HEK293 (cell line): ENCODE data around the gene KYAT1.

ENCODE experiments used
- CTCF ChIA-PET: fragments of 350-600 bp; formaldehyde crosslinking; extraction: SDS; loops from one replicate; lab custom pipeline; 2021; ENCODE audit warnings: antibody characterized with exemption; lab: Yijun Ruan, JAX
- POLR2A ChIA-PET: fragments of 300-600 bp; formaldehyde crosslinking; extraction: SDS; loops from one replicate; lab custom pipeline; 2020; ENCODE audit warnings: antibody characterized with exemption, inconsistent platforms; lab: Yijun Ruan, JAX
- H3K27ac ChIP-seq: fragments of 200-500 bp; sonication (Bioruptor generic); 2 replicates; pipeline ENCODE4 v1.5.1; 2014; ENCODE audit warnings: low read depth, low read length, control low read depth, inconsistent platforms; ENCODE audit errors: extremely low read depth
- H3K36me3 ChIP-seq, 2 experiments: fragments of 200-500 bp in 1 of 2; sonication (Bioruptor generic) in 1 of 2; 1 replicate in 1 of 2; 2 replicates in 1 of 2; pipeline ENCODE4 v1.5.1; 2014 to 2017; ENCODE audit warnings: inconsistent platforms in 2 of 2, low read length in 2 of 2; ENCODE audit not compliant: control insufficient read depth in 2 of 2, insufficient read depth in 1 of 2
- H3K4me1 ChIP-seq: fragments of 200-500 bp; sonication (Bioruptor generic); 2 replicates; pipeline ENCODE4 v1.5.1; 2014; ENCODE audit warnings: mild to moderate bottlenecking, low read length, inconsistent platforms; ENCODE audit not compliant: control insufficient read depth, insufficient read depth
- H3K4me3 ChIP-seq: 2 replicates; pipeline ENCODE4 v1.5.1; 2011; ENCODE audit warnings: low read depth, mild to moderate bottlenecking, control low read depth, low read length, moderate library complexity
- H3K9me3 ChIP-seq: fragments of 200-500 bp; sonication (Bioruptor generic); 2 replicates; pipeline ENCODE4 v1.5.1; 2014; ENCODE audit warnings: low read depth, low read length, inconsistent platforms; ENCODE audit not compliant: control insufficient read depth, insufficient read depth
- YY2 ChIP-seq: fragments of 450-650 bp; formaldehyde crosslinking; IDR thresholded peaks from 2 replicates; pipeline ENCODE4 v1.5.1; 2016; ENCODE audit warnings: missing biosample characterization, missing genetic modification characterization
- ZBTB17 ChIP-seq: fragments of 450-650 bp; formaldehyde crosslinking; IDR thresholded peaks from 2 replicates; pipeline ENCODE4 v1.5.1; 2016; ENCODE audit warnings: missing biosample characterization, missing genetic modification characterization
- ZNF184 ChIP-seq: fragments of 450-650 bp; IDR thresholded peaks from 2 replicates; pipeline ENCODE4 v1.5.1; 2018; ENCODE audit warnings: missing biosample characterization, mild to moderate bottlenecking, missing genetic modification characterization
- ZNF2 ChIP-seq: fragments of 450-650 bp; formaldehyde crosslinking; IDR thresholded peaks from 2 replicates; pipeline ENCODE4 v1.5.1; 2016; ENCODE audit warnings: missing biosample characterization, missing genetic modification characterization
- ZNF366 ChIP-seq: fragments of 450-650 bp; formaldehyde crosslinking; conservative IDR thresholded peaks from 2 replicates; pipeline ENCODE4 v1.5.1; 2016; ENCODE audit warnings: missing biosample characterization, missing genetic modification characterization
- ZNF398 ChIP-seq: fragments of 450-650 bp; formaldehyde crosslinking; IDR thresholded peaks from 2 replicates; pipeline ENCODE4 v1.5.1; 2017; ENCODE audit warnings: missing biosample characterization, missing genetic modification characterization
- ZNF473 ChIP-seq: fragments of 450-650 bp; formaldehyde crosslinking; IDR thresholded peaks from 2 replicates; pipeline ENCODE4 v1.5.1; 2017; ENCODE audit warnings: missing biosample characterization, missing genetic modification characterization
- ZNF510 ChIP-seq: fragments of 450-650 bp; formaldehyde crosslinking; IDR thresholded peaks from 2 replicates; pipeline ENCODE4 v1.5.1; 2018; ENCODE audit warnings: mild to moderate bottlenecking, missing genetic modification characterization, missing biosample characterization; ENCODE audit not compliant: insufficient replicate concordance
- ZNF621 ChIP-seq: fragments of 450-650 bp; formaldehyde crosslinking; IDR thresholded peaks from 2 replicates; pipeline ENCODE4 v1.5.1; 2017; ENCODE audit warnings: missing biosample characterization, missing genetic modification characterization
- ZNF658 ChIP-seq: fragments of 450-650 bp; formaldehyde crosslinking; IDR thresholded peaks from 2 replicates; pipeline ENCODE4; 2016; ENCODE audit warnings: missing biosample characterization, missing genetic modification characterization
- ZNF785 ChIP-seq: fragments of 450-650 bp; formaldehyde crosslinking; IDR thresholded peaks from 2 replicates; pipeline ENCODE4 v1.5.1; 2016; ENCODE audit warnings: missing biosample characterization, missing genetic modification characterization
- ZSCAN30 ChIP-seq: fragments of 450-650 bp; IDR thresholded peaks from 2 replicates; pipeline ENCODE4 v1.5.1; 2018; ENCODE audit warnings: missing biosample characterization, mild to moderate bottlenecking, missing genetic modification characterization, moderate library complexity
- TF ChIP-seq, protein P1 (sequence below): fragments of 450-650 bp; formaldehyde crosslinking; conservative IDR thresholded peaks from 2 replicates; pipeline ENCODE4 v1.5.1; 2016; ENCODE audit warnings: low read depth, missing biosample characterization, missing genetic modification characterization
- TF ChIP-seq, protein P2 (sequence below): fragments of 450-650 bp; formaldehyde crosslinking; conservative IDR thresholded peaks from 2 replicates; pipeline ENCODE4 v1.5.1; 2016; ENCODE audit warnings: low read depth, missing biosample characterization, missing genetic modification characterization
- TF ChIP-seq, protein P3 (sequence below): fragments of 450-650 bp; formaldehyde crosslinking; IDR thresholded peaks from 2 replicates; pipeline ENCODE4 v1.5.1; 2016; ENCODE audit warnings: missing biosample characterization, missing genetic modification characterization

KYAT1 gene

DNA sequence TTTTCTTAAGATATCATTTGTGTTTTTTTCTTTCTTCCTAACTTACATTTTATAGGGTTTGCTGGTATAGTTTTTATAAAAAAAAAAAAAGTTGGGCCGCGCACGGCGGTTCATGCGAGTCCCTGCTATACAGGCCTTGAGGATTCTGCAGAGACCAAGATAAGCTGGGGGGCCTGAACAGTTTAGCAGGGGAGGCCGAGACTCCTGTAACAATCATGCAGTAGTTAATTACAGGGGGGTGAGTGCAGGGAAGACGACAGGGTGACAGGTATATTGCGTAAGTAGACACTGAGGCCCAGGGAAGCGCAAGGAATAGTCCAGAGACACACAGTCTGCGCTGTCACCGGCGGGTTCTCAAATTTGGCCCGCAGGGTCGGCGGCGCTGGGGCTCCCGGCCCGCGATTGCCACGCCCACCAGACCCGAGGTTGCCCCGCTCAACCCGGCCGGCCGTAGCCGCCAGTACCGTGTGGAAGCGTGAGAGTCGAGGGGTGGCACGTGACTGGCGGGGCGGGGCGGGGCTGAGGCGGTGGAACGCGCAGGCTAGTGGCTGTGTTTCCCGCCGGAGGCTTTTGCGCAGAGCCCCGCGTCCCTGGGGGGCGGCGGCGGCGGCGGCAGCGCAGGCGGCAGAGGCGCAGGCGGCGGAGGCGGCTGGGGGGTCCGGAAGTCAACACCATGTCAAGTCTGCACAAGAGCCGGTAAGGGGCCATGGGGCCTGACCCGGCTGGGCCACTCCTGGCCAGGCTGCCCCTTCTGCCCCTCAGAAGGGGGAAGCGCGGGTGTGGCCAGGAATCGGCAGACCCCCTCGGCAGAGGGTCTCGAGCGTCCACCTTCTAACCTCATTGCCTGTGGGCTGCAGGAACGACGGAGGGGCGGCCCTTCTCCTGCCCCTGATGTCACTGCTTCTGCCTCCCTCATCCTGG is 94.8 kb downstream of the KYAT1 start, which contains the start of gene TBC1D13 (continued):
- 0 out of 2 replicates have a peak, but pooled peaks have one; percentile 62 for TF ChIP-seq ZNF2
- TF ChIP-seq, protein P1, sequence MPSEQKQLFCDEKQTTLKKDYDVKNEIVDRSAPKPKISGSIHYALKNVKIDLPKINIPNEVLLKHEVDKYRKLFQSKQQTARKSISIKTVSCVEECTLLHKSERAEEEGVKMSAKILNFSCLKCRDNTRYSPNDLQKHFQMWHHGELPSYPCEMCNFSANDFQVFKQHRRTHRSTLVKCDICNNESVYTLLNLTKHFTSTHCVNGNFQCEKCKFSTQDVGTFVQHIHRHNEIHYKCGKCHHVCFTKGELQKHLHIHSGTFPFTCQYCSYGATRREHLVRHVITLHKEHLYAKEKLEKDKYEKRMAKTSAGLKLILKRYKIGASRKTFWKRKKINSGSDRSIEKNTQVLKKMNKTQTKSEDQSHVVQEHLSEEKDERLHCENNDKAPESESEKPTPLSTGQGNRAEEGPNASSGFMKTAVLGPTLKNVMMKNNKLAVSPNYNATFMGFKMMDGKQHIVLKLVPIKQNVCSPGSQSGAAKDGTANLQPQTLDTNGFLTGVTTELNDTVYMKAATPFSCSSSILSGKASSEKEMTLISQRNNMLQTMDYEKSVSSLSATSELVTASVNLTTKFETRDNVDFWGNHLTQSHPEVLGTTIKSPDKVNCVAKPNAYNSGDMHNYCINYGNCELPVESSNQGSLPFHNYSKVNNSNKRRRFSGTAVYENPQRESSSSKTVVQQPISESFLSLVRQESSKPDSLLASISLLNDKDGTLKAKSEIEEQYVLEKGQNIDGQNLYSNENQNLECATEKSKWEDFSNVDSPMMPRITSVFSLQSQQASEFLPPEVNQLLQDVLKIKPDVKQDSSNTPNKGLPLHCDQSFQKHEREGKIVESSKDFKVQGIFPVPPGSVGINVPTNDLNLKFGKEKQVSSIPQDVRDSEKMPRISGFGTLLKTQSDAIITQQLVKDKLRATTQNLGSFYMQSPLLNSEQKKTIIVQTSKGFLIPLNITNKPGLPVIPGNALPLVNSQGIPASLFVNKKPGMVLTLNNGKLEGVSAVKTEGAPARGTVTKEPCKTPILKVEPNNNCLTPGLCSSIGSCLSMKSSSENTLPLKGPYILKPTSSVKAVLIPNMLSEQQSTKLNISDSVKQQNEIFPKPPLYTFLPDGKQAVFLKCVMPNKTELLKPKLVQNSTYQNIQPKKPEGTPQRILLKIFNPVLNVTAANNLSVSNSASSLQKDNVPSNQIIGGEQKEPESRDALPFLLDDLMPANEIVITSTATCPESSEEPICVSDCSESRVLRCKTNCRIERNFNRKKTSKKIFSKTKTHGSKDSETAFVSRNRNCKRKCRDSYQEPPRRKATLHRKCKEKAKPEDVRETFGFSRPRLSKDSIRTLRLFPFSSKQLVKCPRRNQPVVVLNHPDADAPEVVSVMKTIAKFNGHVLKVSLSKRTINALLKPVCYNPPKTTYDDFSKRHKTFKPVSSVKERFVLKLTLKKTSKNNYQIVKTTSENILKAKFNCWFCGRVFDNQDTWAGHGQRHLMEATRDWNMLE (tag by site-specific recombination), result peak; percentile 35; the same call in 1 of the 2 replicates
- 0 out of 2 replicates have a peak, but pooled peaks have one; percentile 44 for TF ChIP-seq YY2 (tag by site-specific recombination)
- TF ChIP-seq, protein P2, sequence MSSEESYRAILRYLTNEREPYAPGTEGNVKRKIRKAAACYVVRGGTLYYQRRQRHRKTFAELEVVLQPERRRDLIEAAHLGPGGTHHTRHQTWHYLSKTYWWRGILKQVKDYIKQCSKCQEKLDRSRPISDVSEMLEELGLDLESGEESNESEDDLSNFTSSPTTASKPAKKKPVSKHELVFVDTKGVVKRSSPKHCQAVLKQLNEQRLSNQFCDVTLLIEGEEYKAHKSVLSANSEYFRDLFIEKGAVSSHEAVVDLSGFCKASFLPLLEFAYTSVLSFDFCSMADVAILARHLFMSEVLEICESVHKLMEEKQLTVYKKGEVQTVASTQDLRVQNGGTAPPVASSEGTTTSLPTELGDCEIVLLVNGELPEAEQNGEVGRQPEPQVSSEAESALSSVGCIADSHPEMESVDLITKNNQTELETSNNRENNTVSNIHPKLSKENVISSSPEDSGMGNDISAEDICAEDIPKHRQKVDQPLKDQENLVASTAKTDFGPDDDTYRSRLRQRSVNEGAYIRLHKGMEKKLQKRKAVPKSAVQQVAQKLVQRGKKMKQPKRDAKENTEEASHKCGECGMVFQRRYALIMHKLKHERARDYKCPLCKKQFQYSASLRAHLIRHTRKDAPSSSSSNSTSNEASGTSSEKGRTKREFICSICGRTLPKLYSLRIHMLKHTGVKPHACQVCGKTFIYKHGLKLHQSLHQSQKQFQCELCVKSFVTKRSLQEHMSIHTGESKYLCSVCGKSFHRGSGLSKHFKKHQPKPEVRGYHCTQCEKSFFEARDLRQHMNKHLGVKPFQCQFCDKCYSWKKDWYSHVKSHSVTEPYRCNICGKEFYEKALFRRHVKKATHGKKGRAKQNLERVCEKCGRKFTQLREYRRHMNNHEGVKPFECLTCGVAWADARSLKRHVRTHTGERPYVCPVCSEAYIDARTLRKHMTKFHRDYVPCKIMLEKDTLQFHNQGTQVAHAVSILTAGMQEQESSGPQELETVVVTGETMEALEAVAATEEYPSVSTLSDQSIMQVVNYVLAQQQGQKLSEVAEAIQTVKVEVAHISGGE, result peak; percentile 99
- TF ChIP-seq ZBTB17 (tag by site-specific recombination), result peak; percentile 82
- TF ChIP-seq ZSCAN30 (tag by site-specific recombination), result peak; percentile 94
- no peak for TF ChIP-seq ZNF473 (tag by site-specific recombination)
- 0 out of 2 replicates have a peak, but pooled peaks have one; percentile 45 for TF ChIP-seq ZNF785 (tag by site-specific recombination)
- no peak for TF ChIP-seq ZNF658
- no peak for TF ChIP-seq ZNF621
- no peak for TF ChIP-seq ZNF366
- TF ChIP-seq, all 188 proteins: peak for 76

- Histone ChIP-seq H3K9me3 (no peaks in the 10 kb centered on the region), H3K36me3 (peaks cover 4 to 15% of the 10 kb centered on the region in 2 experiments; a peak in 2 of 3 replicates)
- CTCF ChIA-PET, result interaction anchor here (0.7 to 1.4 kb wide), 2 partner anchors 13 to 229 kb away, joined by 3 to 6 read pairs; partner anchors contain the start of gene ZER1
- POLR2A ChIA-PET, result interaction anchor here (0.6 kb wide), 1 partner anchor 82 kb away, joined by 3 read pairs; no protein-coding TSS in a partner anchor
- TF ChIP-seq, protein P3, sequence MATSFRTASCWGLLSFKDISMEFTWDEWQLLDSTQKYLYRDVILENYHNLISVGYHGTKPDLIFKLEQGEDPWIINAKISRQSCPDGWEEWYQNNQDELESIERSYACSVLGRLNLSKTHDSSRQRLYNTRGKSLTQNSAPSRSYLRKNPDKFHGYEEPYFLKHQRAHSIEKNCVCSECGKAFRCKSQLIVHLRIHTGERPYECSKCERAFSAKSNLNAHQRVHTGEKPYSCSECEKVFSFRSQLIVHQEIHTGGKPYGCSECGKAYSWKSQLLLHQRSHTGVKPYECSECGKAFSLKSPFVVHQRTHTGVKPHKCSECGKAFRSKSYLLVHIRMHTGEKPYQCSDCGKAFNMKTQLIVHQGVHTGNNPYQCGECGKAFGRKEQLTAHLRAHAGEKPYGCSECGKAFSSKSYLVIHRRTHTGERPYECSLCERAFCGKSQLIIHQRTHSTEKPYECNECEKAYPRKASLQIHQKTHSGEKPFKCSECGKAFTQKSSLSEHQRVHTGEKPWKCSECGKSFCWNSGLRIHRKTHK (tag by site-specific recombination), result no peak
- no peak for TF ChIP-seq ZNF510 (tag by site-specific recombination)
- peak; percentile 99 for TF ChIP-seq ZNF184 (tag by site-specific recombination)
- no peak for TF ChIP-seq ZNF398
- TF ChIP-seq, all 188 proteins: peak for 1
- Histone ChIP-seq H3K4me3 (no peak overlapping the region), H3K27ac (no peak overlapping the region), H3K4me1 (no peaks in the 10 kb centered on the region)
Measured at GRCh38 chr9:128785427-128785826, 96.3 kb downstream of the KYAT1 start.
